Small intestine (tissue), 7 donors: ENCODE data around the gene NAV2. TPM values are rescaled to one million over a fixed set of nuclear protein-coding genes. Genes with fewer than 3 reads are reported as not detected.

ENCODE experiments used
- DNase-seq, 2 donors: peaks; one replicate each; pipeline versions ENCODE4 v3.0.0 to v3.0.0-alpha.2; 2013
- FAIRE-seq: peaks from 2 replicates; lab custom pipeline; 2012; peaks lifted over from hg19 to GRCh38; lab: Jason Lieb, UNC
- H3K27ac ChIP-seq, 3 donors: one replicate each; pipeline ENCODE4 v1.5.1; 2013; ENCODE audit warnings: low read length in 2 of 3, mild to moderate bottlenecking in 2 of 3, control low read depth in 1 of 3, inconsistent platforms in 1 of 3, low read depth in 1 of 3, moderate library complexity in 1 of 3
- H3K27me3 ChIP-seq, 3 donors: one replicate each; pipeline ENCODE4 v1.6.1; 2013; ENCODE audit warnings: low read length in 3 of 3, inconsistent platforms in 1 of 3; ENCODE audit not compliant: control insufficient read depth in 3 of 3, insufficient read depth in 3 of 3
- H3K36me3 ChIP-seq, 3 donors: one replicate each; pipeline ENCODE4 v1.6.1; 2013; ENCODE audit warnings: low read length in 3 of 3, inconsistent platforms in 1 of 3, low read depth in 1 of 3, mild to moderate bottlenecking in 1 of 3, moderate library complexity in 1 of 3; ENCODE audit not compliant: control insufficient read depth in 3 of 3, insufficient read depth in 2 of 3
- H3K4me1 ChIP-seq, 3 donors: one replicate each; pipeline ENCODE4 v1.6.1; 2013; ENCODE audit warnings: low read length in 2 of 3, inconsistent platforms in 1 of 3, low read depth in 1 of 3, mild to moderate bottlenecking in 1 of 3, moderate library complexity in 1 of 3; ENCODE audit not compliant: control insufficient read depth in 3 of 3, insufficient read depth in 2 of 3
- H3K4me3 ChIP-seq, 3 donors: one replicate each; pipeline ENCODE4 v1.5.1; 2013; ENCODE audit warnings: low read length in 3 of 3, control low read depth in 1 of 3, inconsistent platforms in 1 of 3, low read depth in 1 of 3, mild to moderate bottlenecking in 1 of 3, moderate library complexity in 1 of 3
- H3K9me3 ChIP-seq, 2 donors: one replicate each; pipeline ENCODE4 v1.6.1; 2013; ENCODE audit warnings: low read depth in 1 of 2, low read length in 1 of 2; ENCODE audit not compliant: control insufficient read depth in 2 of 2, insufficient read depth in 1 of 2
- WGBS, 3 donors: extraction: QIAGEN DNeasy Blood & Tissue Kit; methylation state at CpG; one replicate each; pipeline ENCODE4 v1.1.7; 2013; 5-methylcytosine and 5-hydroxymethylcytosine counted together
- polyA plus RNA-seq, 4 donors: library from polyadenylated mRNA; stranded (reverse) in 3 of 4; unstranded in 1 of 4; fragments of 200-250 nt in 3 of 4; fragments of 120-200 nt in 1 of 4; gene quantifications; one replicate each; pipeline versions ENCODE4 v1.2.1 to v1.2.3, GENCODE V29; 2013
- donor health status: healthy with polysubstance abuse.
- donor health status: control.
- donor health status: control.
- donor health status: Bipolar disorder and iron deficiency.
- donor health status: healthy.

The NAV2 gene
- polyA plus RNA-seq, 4 donors = 1.6 to 6.5 (median 3.6) TPM

DNA sequence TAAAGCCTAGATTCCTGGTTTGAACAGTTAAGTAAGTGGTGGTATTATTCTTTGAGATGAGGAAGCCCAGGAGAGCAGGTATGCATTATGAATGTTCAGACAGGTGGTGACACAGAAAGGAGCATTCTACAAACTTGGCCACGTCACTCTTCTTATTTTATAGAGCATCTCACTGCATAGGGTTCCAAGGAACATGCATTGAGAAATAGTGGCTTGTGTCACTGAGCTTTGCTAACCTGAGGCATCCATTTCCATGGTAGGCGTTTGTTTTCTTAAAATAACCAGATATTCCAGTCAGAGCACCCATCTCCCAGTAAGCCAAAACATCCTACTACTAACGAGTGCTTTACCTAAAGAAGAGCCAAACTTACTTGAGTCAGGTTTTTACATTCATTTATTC lies 169.7 kb downstream of the NAV2 start:
- 85 to 91% (median 89%) methylated on average over 3 of the region's 3 CpGs for WGBS, 3 donors
- Histone ChIP-seq H3K9me3 (no peaks in the 10 kb centered on the region), H3K36me3 (no peaks in the 10 kb centered on the region), H3K4me3 (no peak overlapping the region), H3K4me1 (no peaks in the 10 kb centered on the region), H3K27me3 (no peaks in the 10 kb centered on the region), H3K27ac (no peak overlapping the region)
- DNase-seq (no peak), FAIRE-seq (no peak)

DNA sequence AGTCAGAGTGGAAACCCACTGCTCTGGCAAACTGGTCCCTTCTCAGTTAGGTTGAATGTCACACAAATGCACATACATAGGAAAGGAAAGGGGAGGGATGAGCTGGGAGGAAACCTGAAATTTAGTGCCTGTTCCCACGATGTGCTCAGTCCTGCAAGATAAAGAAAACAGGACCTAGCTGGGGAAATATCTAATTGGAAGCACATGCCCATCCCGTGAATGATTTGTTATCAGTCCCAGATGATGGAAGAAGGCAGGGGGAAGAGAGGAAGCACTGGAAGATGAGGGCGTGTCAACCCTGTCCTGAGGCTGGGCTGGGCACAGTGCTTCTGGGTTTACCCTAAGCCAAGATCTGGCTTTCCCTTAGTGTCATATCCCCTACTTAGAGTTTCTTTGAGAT lies 173.9 kb downstream of the NAV2 start:
- Histone ChIP-seq H3K9me3 (no peaks in the 10 kb centered on the region), H3K27ac (no peak overlapping the region), H3K36me3 (no peaks in the 10 kb centered on the region), H3K4me3 (no peak overlapping the region), H3K27me3 (no peaks in the 10 kb centered on the region), H3K4me1 (no peaks in the 10 kb centered on the region)
- WGBS, 3 donors = 64 to 86% (median 74%) methylated on average over 3 of the region's 3 CpGs
- FAIRE-seq (no peak), DNase-seq (no peak)

DNA sequence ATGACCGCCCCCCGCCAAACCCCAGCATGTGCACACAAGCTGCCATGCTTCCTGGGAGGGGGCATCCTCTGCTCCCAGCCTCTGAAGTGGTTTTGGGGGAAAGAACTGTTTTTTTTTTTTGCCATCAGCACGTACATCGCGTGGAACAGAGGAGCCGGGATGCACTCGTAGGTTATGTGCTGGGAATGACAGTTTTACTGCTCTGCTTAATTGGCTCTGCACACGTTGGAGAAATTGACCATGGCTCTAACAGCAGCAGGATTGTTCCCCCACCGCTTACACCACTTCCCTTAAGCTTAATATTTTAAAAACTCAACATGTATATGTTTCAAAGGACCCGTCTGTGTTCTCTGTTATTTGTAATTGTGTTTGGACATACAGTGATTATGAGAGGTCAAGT lies 175.2 kb downstream of the NAV2 start:
- no peak for FAIRE-seq
- WGBS, 3 donors = 83 to 88% (median 87%) methylated on average over 10 of the region's 10 CpGs
- H3K27me3 ChIP-seq = no peaks in the 10 kb centered on the region
- H3K27ac ChIP-seq = no peak overlapping the region
- H3K36me3 ChIP-seq = peaks cover 0 to 2% (median 0%) of the 10 kb centered on the region in 3 donors
- H3K9me3 ChIP-seq = no peaks in the 10 kb centered on the region
- no peak overlapping the region for H3K4me3 ChIP-seq
- no peaks in the 10 kb centered on the region for H3K4me1 ChIP-seq
- DNase-seq = no peak

DNA sequence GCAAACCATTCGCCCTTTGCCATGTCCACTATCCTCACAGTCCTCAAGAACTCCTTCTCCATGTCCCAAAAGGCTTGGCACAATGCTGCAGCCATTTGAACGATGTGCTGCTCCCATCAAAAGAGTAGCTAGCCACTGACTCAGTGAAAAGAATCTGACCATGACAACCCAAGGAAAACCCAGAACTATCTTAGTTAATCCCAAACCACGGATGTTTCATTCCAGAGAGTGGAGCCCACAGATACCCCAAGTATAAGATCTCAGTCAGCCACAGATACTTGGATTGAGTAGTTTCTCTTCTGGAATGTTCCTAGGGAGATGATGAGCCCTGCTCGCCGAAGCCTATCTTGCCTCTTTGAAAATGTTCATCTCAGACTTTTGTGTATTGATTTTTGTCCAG lies 176.9 kb downstream of the NAV2 start:
- WGBS, 3 donors = 86 to 95% (median 88%) methylated on average over 5 of the region's 5 CpGs
- no peaks in the 10 kb centered on the region for H3K9me3 ChIP-seq

DNA sequence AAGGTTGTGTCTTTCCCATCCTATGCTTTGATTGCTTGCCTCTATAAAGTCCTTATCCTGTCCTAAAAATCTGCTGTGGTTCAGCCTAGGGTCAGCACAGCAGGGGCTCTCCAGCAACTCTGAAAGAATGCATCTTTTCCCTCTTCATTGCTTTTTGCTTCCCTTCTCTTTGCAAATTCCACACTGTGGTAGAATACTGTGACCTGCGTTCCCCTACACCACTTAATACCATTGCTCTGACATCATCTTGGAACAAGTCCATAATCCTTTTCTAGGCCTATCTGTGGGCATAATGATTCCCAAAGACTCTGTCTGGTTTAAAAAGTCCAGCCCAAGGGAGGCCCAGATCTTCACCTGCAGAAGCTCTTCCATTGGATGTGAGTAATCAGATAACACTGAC lies 177.7 kb downstream of the NAV2 start:
- Histone ChIP-seq H3K4me3 (no peak overlapping the region), H3K4me1 (no peaks in the 10 kb centered on the region), H3K9me3 (no peaks in the 10 kb centered on the region), H3K27me3 (no peaks in the 10 kb centered on the region), H3K27ac (no peak overlapping the region), H3K36me3 (peaks cover 0 to 2% (median 0%) of the 10 kb centered on the region in 3 donors)
- DNase-seq (peak in 1 of 2 donors; percentile 28), FAIRE-seq (no peak)
- WGBS, 3 donors = 60 to 84% (median 70%) methylated on average over 1 of the region's 1 CpG

More for the DNA sequence above, 176.9 kb downstream of the NAV2 start:
- DNase-seq = no peak
- Histone ChIP-seq H3K27ac (no peak overlapping the region), H3K27me3 (no peaks in the 10 kb centered on the region), H3K4me1 (no peaks in the 10 kb centered on the region), H3K36me3 (peaks cover 0 to 2% (median 0%) of the 10 kb centered on the region in 3 donors), H3K4me3 (no peak overlapping the region)
- FAIRE-seq = no peak

DNA sequence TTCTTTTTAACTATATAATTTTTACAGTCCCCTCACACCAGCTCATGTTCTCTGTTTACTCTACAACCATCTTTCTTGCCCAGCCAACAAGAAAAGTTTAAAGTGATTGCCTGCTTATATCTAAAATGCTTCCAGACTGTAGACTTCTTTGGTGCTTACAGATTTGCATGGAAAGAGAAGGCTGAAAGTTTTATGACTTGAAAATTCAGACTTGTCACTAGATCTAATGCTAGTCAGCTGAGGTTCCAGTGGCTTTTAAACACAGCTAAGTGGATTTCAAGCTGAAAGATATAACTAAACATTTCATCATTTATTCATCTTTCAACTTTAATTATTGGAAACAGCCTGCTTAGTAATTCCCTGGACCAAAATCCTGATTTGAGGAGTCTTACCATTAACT lies 178.4 kb downstream of the NAV2 start:
- DNase-seq (no peak), FAIRE-seq (no peak)
- Histone ChIP-seq H3K4me3 (no peak overlapping the region), H3K27me3 (no peaks in the 10 kb centered on the region), H3K36me3 (peaks cover 0 to 2% (median 0%) of the 10 kb centered on the region in 3 donors), H3K27ac (no peak overlapping the region), H3K4me1 (peaks cover 0 to under 1% (median 0%) of the 10 kb centered on the region in 3 donors), H3K9me3 (no peaks in the 10 kb centered on the region)

DNA sequence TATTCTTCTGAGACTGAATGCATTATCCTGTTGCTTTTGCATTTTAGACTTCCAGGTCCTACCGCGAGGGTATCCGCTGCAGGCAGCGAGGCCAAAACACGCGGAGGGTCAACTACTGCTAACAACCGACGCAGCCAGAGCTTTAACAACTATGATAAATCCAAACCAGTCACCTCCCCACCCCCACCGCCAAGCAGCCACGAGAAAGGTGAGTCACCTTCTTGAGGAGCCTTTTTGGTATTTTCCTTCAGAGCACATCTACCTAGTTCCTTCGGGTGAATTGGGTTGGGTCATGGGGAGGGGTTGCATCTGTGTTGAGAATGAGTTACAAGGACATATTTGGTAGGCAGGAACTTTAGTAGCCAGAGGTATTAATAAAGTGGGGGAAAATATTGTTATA lies 179.8 kb downstream of the NAV2 start:
- Histone ChIP-seq H3K9me3 (no peaks in the 10 kb centered on the region), H3K4me1 (peaks cover 0 to 3% (median 0%) of the 10 kb centered on the region in 3 donors), H3K4me3 (no peak overlapping the region), H3K27me3 (no peaks in the 10 kb centered on the region), H3K27ac (no peak overlapping the region), H3K36me3 (peaks cover 0 to 2% (median 0%) of the 10 kb centered on the region in 3 donors)
- WGBS, 3 donors = 94 to 96% (median 94%) methylated on average over 11 of the region's 11 CpGs
- FAIRE-seq (no peak), DNase-seq (no peak)

DNA sequence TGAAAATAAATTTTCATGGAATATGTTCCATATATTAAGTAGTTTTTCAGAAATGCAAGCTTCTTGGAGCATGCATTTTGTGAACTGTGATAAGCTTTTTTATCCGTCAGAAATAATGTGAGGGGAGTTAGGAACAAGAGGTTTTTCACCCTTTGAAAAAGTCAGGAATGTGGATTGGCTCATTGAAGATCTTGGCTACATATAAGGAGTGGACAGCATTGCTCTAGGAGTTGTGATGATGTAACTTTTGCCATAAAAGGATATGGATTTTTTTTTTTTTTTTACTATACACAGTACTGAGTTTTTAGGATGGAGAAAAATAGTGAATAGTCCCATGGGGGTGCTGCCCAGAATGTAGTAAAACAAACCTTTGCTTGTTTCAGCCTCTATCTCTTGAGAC lies 180.2 kb downstream of the NAV2 start:
- Histone ChIP-seq H3K4me3 (no peak overlapping the region), H3K27ac (no peak overlapping the region), H3K27me3 (no peaks in the 10 kb centered on the region), H3K9me3 (no peaks in the 10 kb centered on the region), H3K4me1 (peaks cover 0 to 3% (median 0%) of the 10 kb centered on the region in 3 donors), H3K36me3 (peaks cover 0 to 2% (median 0%) of the 10 kb centered on the region in 3 donors)
- WGBS, 3 donors = 81 to 93% (median 85%) methylated on average over 1 of the region's 1 CpG
- no peak for DNase-seq
- no peak for FAIRE-seq

DNA sequence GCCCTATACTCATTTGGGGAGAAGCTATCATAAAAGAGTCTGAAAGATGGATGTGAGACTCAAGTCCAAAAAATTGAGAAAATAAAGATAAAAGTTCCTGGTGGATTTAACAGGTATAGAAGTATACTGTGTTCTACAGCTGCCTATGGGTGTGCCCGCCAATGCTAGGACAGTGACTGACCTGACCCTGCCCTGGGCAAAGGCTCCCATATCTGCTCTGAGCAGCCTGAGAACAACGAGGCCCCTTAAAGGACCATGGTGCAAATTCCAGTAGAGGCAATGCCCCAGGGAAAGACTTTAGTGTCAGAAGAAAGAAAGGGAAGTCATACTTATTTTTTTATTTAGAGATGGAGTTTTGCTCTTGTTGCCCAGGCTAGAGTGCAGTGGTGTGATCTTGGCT lies 181.8 kb downstream of the NAV2 start:
- peaks cover 0 to 3% (median 0%) of the 10 kb centered on the region in 3 donors for H3K4me1 ChIP-seq
- no peaks in the 10 kb centered on the region for H3K27me3 ChIP-seq
- peak in 1 of 2 donors; percentile 61 for DNase-seq
- FAIRE-seq = no peak
- no peak overlapping the region for H3K4me3 ChIP-seq
- H3K36me3 ChIP-seq = peaks cover 0 to 2% (median 0%) of the 10 kb centered on the region in 3 donors
- WGBS, 3 donors = 66 to 78% (median 67%) methylated on average over 2 of the region's 2 CpGs
- peak overlapping the region in 1 of 3 donors; percentile 13 for H3K27ac ChIP-seq
- H3K9me3 ChIP-seq = no peaks in the 10 kb centered on the region
